Liver (tissue), 3 donors: ENCODE data around the gene CYP11A1.

Source experiments
- EGR1 ChIP-seq, 2 donors: IDR thresholded peaks; 2 replicates each; pipeline ENCODE4 v1.6.1; 2016 to 2018; ENCODE audit warnings: antibody characterized with exemption in 2 of 2, low read depth in 2 of 2
- GABPA ChIP-seq, 2 donors: IDR thresholded peaks in 1 of 2; conservative IDR thresholded peaks in 1 of 2; 2 replicates each; pipeline ENCODE4 v1.6.1; 2016; ENCODE audit warnings: antibody characterized with exemption in 2 of 2, mild to moderate bottlenecking in 1 of 2, moderate library complexity in 1 of 2
- HNF4A ChIP-seq, 2 donors: conservative IDR thresholded peaks; 2 replicates each; pipeline ENCODE4 v1.6.1; 2016; ENCODE audit warnings: antibody characterized with exemption in 2 of 2, mild to moderate bottlenecking in 2 of 2
- JUND ChIP-seq, 2 donors: IDR thresholded peaks; 2 replicates each; pipeline ENCODE4 v1.6.1; 2016; ENCODE audit warnings: antibody characterized with exemption in 2 of 2
- NR2F2 ChIP-seq: IDR thresholded peaks from 2 replicates; pipeline ENCODE4 v1.6.1; 2016; ENCODE audit warnings: antibody characterized with exemption
- RAD21 ChIP-seq, 2 donors: IDR thresholded peaks; 2 replicates each; pipeline ENCODE4 v1.6.1; 2016; ENCODE audit warnings: antibody characterized with exemption in 2 of 2, mild to moderate bottlenecking in 2 of 2
- RXRA ChIP-seq, 2 donors: IDR thresholded peaks; 2 replicates each; pipeline ENCODE4 v1.6.1; 2017 to 2018; ENCODE audit warnings: antibody characterized with exemption in 2 of 2, mild to moderate bottlenecking in 1 of 2
- SP1 ChIP-seq: IDR thresholded peaks from 2 replicates; pipeline ENCODE4 v1.6.1; 2018; ENCODE audit warnings: antibody characterized with exemption, mild to moderate bottlenecking
- YY1 ChIP-seq: IDR thresholded peaks from 2 replicates; pipeline ENCODE4 v1.6.1; 2016; ENCODE audit warnings: antibody characterized with exemption, mild to moderate bottlenecking
- TF ChIP-seq, protein P1 (sequence below): fragments of 150-350 bp; IDR thresholded peaks from 2 replicates; pipeline ENCODE4 v1.5.1; 2017; ENCODE audit warnings: improper control_type of control experiment, low read depth, low read length; ENCODE audit not compliant: missing input control
- TF ChIP-seq, protein P2 (sequence below): IDR thresholded peaks from 2 replicates; pipeline ENCODE4 v1.6.1; 2016; ENCODE audit warnings: antibody characterized with exemption, mild to moderate bottlenecking
- TF ChIP-seq, protein P3 (sequence below): IDR thresholded peaks from 2 replicates; pipeline ENCODE4 v1.6.1; 2016; ENCODE audit warnings: antibody characterized with exemption
- TF ChIP-seq, protein P4 (sequence below): IDR thresholded peaks from 2 replicates; pipeline ENCODE4 v1.6.1; 2016; ENCODE audit warnings: antibody characterized with exemption
- donor health status: healthy.
- donor health status: healthy.

DNA sequence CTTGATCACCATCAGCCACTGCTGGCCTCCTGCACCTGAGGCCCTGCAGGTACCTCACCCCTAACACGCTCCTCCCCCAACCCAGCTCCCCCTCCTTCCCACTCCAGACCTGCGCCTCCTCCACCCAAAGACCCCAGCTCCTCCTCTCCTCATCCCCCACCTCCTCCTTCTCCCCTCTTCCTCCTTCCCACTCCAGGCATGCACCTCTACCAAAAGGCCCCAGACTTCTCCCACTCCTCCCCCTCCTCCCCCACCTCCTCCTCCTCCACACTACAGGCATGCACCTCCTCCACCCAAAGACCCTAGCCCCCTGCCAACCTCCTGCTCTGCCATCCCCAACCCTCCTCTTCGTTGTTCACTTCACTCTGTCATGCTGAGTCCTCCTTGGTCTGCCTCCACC lies 42.7 kb downstream of the CYP11A1 start:
- TF ChIP-seq, protein P1, sequence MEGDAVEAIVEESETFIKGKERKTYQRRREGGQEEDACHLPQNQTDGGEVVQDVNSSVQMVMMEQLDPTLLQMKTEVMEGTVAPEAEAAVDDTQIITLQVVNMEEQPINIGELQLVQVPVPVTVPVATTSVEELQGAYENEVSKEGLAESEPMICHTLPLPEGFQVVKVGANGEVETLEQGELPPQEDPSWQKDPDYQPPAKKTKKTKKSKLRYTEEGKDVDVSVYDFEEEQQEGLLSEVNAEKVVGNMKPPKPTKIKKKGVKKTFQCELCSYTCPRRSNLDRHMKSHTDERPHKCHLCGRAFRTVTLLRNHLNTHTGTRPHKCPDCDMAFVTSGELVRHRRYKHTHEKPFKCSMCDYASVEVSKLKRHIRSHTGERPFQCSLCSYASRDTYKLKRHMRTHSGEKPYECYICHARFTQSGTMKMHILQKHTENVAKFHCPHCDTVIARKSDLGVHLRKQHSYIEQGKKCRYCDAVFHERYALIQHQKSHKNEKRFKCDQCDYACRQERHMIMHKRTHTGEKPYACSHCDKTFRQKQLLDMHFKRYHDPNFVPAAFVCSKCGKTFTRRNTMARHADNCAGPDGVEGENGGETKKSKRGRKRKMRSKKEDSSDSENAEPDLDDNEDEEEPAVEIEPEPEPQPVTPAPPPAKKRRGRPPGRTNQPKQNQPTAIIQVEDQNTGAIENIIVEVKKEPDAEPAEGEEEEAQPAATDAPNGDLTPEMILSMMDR = no peak
- TF ChIP-seq RAD21 (IDR thresholded peaks at IDR 0.05) = no peak
- no peak for TF ChIP-seq SP1
- TF ChIP-seq, protein P2, sequence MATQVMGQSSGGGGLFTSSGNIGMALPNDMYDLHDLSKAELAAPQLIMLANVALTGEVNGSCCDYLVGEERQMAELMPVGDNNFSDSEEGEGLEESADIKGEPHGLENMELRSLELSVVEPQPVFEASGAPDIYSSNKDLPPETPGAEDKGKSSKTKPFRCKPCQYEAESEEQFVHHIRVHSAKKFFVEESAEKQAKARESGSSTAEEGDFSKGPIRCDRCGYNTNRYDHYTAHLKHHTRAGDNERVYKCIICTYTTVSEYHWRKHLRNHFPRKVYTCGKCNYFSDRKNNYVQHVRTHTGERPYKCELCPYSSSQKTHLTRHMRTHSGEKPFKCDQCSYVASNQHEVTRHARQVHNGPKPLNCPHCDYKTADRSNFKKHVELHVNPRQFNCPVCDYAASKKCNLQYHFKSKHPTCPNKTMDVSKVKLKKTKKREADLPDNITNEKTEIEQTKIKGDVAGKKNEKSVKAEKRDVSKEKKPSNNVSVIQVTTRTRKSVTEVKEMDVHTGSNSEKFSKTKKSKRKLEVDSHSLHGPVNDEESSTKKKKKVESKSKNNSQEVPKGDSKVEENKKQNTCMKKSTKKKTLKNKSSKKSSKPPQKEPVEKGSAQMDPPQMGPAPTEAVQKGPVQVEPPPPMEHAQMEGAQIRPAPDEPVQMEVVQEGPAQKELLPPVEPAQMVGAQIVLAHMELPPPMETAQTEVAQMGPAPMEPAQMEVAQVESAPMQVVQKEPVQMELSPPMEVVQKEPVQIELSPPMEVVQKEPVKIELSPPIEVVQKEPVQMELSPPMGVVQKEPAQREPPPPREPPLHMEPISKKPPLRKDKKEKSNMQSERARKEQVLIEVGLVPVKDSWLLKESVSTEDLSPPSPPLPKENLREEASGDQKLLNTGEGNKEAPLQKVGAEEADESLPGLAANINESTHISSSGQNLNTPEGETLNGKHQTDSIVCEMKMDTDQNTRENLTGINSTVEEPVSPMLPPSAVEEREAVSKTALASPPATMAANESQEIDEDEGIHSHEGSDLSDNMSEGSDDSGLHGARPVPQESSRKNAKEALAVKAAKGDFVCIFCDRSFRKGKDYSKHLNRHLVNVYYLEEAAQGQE = no peak
- TF ChIP-seq, protein P3, sequence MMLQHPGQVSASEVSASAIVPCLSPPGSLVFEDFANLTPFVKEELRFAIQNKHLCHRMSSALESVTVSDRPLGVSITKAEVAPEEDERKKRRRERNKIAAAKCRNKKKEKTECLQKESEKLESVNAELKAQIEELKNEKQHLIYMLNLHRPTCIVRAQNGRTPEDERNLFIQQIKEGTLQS = no peak
- no peak for TF ChIP-seq HNF4A (conservative IDR thresholded peaks at IDR 0.05)
- TF ChIP-seq GABPA (IDR thresholded peaks at IDR 0.05 in 1 of 2, conservative IDR thresholded peaks at IDR 0.05 in 1 of 2) = no peak
- TF ChIP-seq NR2F2 = no peak
- TF ChIP-seq, protein P4, sequence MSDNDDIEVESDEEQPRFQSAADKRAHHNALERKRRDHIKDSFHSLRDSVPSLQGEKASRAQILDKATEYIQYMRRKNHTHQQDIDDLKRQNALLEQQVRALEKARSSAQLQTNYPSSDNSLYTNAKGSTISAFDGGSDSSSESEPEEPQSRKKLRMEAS = no peak
- no peak for TF ChIP-seq JUND (IDR thresholded peaks at IDR 0.05)
- no peak for TF ChIP-seq YY1
- TF ChIP-seq EGR1 (IDR thresholded peaks at IDR 0.05; ENCODE audit: low read depth in 2 of 2) = no peak
- TF ChIP-seq RXRA (IDR thresholded peaks at IDR 0.05) = no peak
